K562 (cell line): ENCODE measurements around the gene SUCO. TPM values are rescaled to one million over a fixed set of nuclear protein-coding genes. Genes with fewer than 3 reads are reported as not detected.

Experiments used
- CTBP1 ChIP-seq: fragments of 450-650 bp; IDR thresholded peaks from 2 replicates; pipeline ENCODE4 v1.6.1; 2016; ENCODE audit warnings: borderline replicate concordance
- DMBX1 ChIP-seq: fragments of 250-450 bp; sonication (Bioruptor Pico); IDR thresholded peaks from 2 replicates; pipeline ENCODE4 v1.8.0; 2022; ENCODE audit warnings: inconsistent platforms, mild to moderate bottlenecking, moderate library complexity, borderline replicate concordance
- FOXA3 ChIP-seq, 2 experiments: fragments of 450-650 bp in 1 of 2; sonication (generic) in 1 of 2; formaldehyde crosslinking; IDR thresholded peaks in 1 of 2; conservative IDR thresholded peaks in 1 of 2; 2 replicates each; pipeline versions ENCODE4 v1.4.0 to v1.8.0; 2020 to 2022; ENCODE audit warnings: mild to moderate bottlenecking in 2 of 2, missing genetic modification reagents in 1 of 2
- KAT7 ChIP-seq: sonication (generic); formaldehyde crosslinking; IDR thresholded peaks from 2 replicates; pipeline ENCODE4 v1.8.0; 2022; ENCODE audit warnings: missing genetic modification reagents, mild to moderate bottlenecking, borderline replicate concordance
- LEF1 ChIP-seq: fragments of 450-650 bp; IDR thresholded peaks from 2 replicates; pipeline ENCODE4 v1.6.1; 2016; ENCODE audit warnings: mild to moderate bottlenecking
- MEIS2 ChIP-seq: fragments of 450-650 bp; IDR thresholded peaks from 2 replicates; pipeline ENCODE4 v1.6.1; 2014; ENCODE audit warnings: mild to moderate bottlenecking; ENCODE audit not compliant: partially characterized antibody
- MTA3 ChIP-seq: fragments of 450-650 bp; formaldehyde crosslinking; IDR thresholded peaks from 2 replicates; pipeline ENCODE4 v1.6.1; 2017; ENCODE audit warnings: mild to moderate bottlenecking, borderline replicate concordance
- NR2C2 ChIP-seq, 2 experiments: fragments of 200-800 bp in 1 of 2; sonication (Bioruptor generic) in 1 of 2; sonication (generic) in 1 of 2; formaldehyde crosslinking in 1 of 2; IDR thresholded peaks; 2 replicates each; pipeline versions ENCODE4 v1.6.1 to v1.8.0; 2016 to 2022; ENCODE audit warnings: mild to moderate bottlenecking in 1 of 2, missing compliant biosample characterization in 1 of 2, missing genetic modification characterization in 1 of 2, missing genetic modification reagents in 1 of 2
- NR4A1 ChIP-seq, 2 experiments: fragments of 250-450 bp in 1 of 2; fragments of 450-650 bp in 1 of 2; sonication (Bioruptor Pico) in 1 of 2; IDR thresholded peaks; 2 replicates each; pipeline versions ENCODE4 v1.4.0 to v1.6.1; 2016 to 2020; ENCODE audit warnings: mild to moderate bottlenecking in 2 of 2, missing compliant biosample characterization in 1 of 2, missing genetic modification characterization in 1 of 2, moderate library complexity in 1 of 2
- SMAD3 ChIP-seq: fragments of 450-650 bp; formaldehyde crosslinking; conservative IDR thresholded peaks from 2 replicates; pipeline ENCODE4 v1.4.0; 2020; ENCODE audit warnings: mild to moderate bottlenecking
- THRAP3 ChIP-seq: fragments of 450-650 bp; IDR thresholded peaks from 2 replicates; pipeline ENCODE4 v1.6.1; 2016; ENCODE audit warnings: mild to moderate bottlenecking, inconsistent platforms, borderline replicate concordance
- ZSCAN29 ChIP-seq: fragments of 450-650 bp; IDR thresholded peaks from 2 replicates; pipeline ENCODE4 v1.6.1; 2017
- polyA plus RNA-seq, 8 experiments: library from polyadenylated mRNA; depleted of rRNA in 4 of 8; stranded (reverse) in 5 of 8; unstranded in 3 of 8; fragments of >200 nt; fragmentation: Nextera tagmentation in 2 of 8; fragmentation: Illumina TruSeq in 1 of 8; extraction: Ambion mirVana in 2 of 8; extraction: Trizol in 1 of 8; gene quantifications; 2 replicates each; pipeline versions ENCODE4 v1.2.1 to v1.2.3, GENCODE V29; 2011 to 2014; ENCODE audit warnings: inconsistent platforms in 1 of 8, missing spikeins in 1 of 8
- total RNA-seq, 7 experiments: library from RNA; depleted of rRNA in 6 of 7; stranded (reverse); fragments of >200 nt in 6 of 7; fragmentation: Illumina TruSeq in 2 of 7; extraction: Trizol in 2 of 7; gene quantifications; 2 replicates each; pipeline versions ENCODE4 v1.2.1 to v1.2.3, GENCODE V29; 2011 to 2021; ENCODE audit warnings: low replicate concordance in 1 of 7
- TF ChIP-seq, protein P1 (sequence below): fragments of 450-650 bp; IDR thresholded peaks from 2 replicates; pipeline ENCODE4 v1.6.1; 2018; ENCODE audit not compliant: partially characterized antibody
- TF ChIP-seq, protein P2 (sequence below), 2 experiments: fragments of 200-800 bp in 1 of 2; sonication (Bioruptor generic) in 1 of 2; sonication (generic) in 1 of 2; formaldehyde crosslinking in 1 of 2; IDR thresholded peaks in 1 of 2; conservative IDR thresholded peaks in 1 of 2; 2 replicates each; pipeline versions ENCODE4 v1.5.0 to v1.6.1; 2016 to 2020; ENCODE audit warnings: missing compliant biosample characterization in 1 of 2, missing genetic modification characterization in 1 of 2, missing genetic modification reagents in 1 of 2
- TF ChIP-seq, protein P3 (sequence below): fragments of 450-650 bp; IDR thresholded peaks from 2 replicates; pipeline ENCODE4 v1.6.1; 2017; ENCODE audit warnings: mild to moderate bottlenecking, moderate library complexity
- TF ChIP-seq, protein P4 (sequence below): fragments of 250-450 bp; sonication (Bioruptor Pico); IDR thresholded peaks from 2 replicates; pipeline ENCODE4 v1.6.1; 2021; ENCODE audit warnings: mild to moderate bottlenecking
- TF ChIP-seq, protein P5 (sequence below), 2 experiments: IDR thresholded peaks; 2 replicates each; pipeline ENCODE4 v1.6.1; 2012; ENCODE audit warnings: improper control_type of control experiment in 2 of 2, low read depth in 2 of 2, low read length in 2 of 2, borderline replicate concordance in 1 of 2

SUCO gene
- total and polyA plus RNA-seq, 9 of the 15 experiments (the other 6 are each of a cell fraction or from before 2014, with no cell fraction given) = 2.5 to 20.6 (median 14.3) TPM

DNA sequence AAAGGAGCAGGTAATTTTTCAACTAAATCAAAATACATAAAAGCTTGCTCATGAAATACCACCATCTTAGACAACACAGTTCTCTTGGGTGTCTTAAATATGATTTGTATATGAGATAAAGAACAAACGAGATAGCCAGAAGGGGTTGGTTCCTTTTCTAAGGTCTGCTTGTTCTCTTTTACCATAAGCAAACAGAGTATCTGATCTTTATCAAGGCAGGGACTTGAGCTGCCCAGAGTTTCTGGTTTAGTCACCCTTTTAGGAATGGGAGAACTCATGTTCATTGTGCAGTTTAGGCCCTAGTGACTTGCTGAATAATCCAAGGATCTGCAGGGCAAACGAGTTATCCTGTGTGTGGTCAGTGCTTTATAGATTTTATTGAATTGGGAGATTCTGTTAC is 3.0 kb upstream of the SUCO start (continued):
- TF ChIP-seq, protein P1, sequence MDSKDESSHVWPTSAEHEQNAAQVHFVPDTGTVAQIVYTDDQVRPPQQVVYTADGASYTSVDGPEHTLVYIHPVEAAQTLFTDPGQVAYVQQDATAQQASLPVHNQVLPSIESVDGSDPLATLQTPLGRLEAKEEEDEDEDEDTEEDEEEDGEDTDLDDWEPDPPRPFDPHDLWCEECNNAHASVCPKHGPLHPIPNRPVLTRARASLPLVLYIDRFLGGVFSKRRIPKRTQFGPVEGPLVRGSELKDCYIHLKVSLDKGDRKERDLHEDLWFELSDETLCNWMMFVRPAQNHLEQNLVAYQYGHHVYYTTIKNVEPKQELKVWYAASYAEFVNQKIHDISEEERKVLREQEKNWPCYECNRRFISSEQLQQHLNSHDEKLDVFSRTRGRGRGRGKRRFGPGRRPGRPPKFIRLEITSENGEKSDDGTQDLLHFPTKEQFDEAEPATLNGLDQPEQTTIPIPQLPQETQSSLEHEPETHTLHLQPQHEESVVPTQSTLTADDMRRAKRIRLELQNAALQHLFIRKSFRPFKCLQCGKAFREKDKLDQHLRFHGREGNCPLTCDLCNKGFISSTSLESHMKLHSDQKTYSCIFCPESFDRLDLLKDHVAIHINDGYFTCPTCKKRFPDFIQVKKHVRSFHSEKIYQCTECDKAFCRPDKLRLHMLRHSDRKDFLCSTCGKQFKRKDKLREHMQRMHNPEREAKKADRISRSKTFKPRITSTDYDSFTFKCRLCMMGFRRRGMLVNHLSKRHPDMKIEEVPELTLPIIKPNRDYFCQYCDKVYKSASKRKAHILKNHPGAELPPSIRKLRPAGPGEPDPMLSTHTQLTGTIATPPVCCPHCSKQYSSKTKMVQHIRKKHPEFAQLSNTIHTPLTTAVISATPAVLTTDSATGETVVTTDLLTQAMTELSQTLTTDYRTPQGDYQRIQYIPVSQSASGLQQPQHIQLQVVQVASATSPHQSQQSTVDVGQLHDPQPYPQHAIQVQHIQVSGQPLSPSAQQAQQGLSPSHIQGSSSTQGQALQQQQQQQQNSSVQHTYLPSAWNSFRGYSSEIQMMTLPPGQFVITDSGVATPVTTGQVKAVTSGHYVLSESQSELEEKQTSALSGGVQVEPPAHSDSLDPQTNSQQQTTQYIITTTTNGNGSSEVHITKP = peak; percentile 53
- no peak for TF ChIP-seq KAT7 (CRISPR knock-in tag)
- peak; percentile 54 for TF ChIP-seq MEIS2
- peak; percentile 47; the same call in 1 of the 2 replicates for TF ChIP-seq CTBP1
- TF ChIP-seq, protein P2, sequence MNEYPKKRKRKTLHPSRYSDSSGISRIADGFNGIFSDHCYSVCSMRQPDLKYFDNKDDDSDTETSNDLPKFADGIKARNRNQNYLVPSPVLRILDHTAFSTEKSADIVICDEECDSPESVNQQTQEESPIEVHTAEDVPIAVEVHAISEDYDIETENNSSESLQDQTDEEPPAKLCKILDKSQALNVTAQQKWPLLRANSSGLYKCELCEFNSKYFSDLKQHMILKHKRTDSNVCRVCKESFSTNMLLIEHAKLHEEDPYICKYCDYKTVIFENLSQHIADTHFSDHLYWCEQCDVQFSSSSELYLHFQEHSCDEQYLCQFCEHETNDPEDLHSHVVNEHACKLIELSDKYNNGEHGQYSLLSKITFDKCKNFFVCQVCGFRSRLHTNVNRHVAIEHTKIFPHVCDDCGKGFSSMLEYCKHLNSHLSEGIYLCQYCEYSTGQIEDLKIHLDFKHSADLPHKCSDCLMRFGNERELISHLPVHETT (CRISPR knock-in tag; conservative IDR thresholded peaks at IDR 0.05 in 1 of 2, IDR thresholded peaks at IDR 0.05 in 1 of 2) = peak in 1 of 2 experiments; percentile 76; a peak in 2 of 4 replicates
- no peak for TF ChIP-seq ZSCAN29
- peak in 1 of 2 experiments; percentile 95; a peak in 3 of 4 replicates for TF ChIP-seq FOXA3 (CRISPR knock-in tag; conservative IDR thresholded peaks at IDR 0.05 in 1 of 2, IDR thresholded peaks at IDR 0.05 in 1 of 2)
- peak; percentile 47; the same call in 1 of the 2 replicates for TF ChIP-seq LEF1
- TF ChIP-seq DMBX1 (CRISPR knock-in tag) = no peak
- TF ChIP-seq SMAD3 = 0 out of 2 replicates have a peak, but pooled peaks have one; percentile 36
- no peak for TF ChIP-seq NR4A1 (CRISPR knock-in tag; IDR thresholded peaks at IDR 0.05)
- TF ChIP-seq NR4A1 (tag; IDR thresholded peaks at IDR 0.05) = peak; percentile 71
- TF ChIP-seq, protein P3, sequence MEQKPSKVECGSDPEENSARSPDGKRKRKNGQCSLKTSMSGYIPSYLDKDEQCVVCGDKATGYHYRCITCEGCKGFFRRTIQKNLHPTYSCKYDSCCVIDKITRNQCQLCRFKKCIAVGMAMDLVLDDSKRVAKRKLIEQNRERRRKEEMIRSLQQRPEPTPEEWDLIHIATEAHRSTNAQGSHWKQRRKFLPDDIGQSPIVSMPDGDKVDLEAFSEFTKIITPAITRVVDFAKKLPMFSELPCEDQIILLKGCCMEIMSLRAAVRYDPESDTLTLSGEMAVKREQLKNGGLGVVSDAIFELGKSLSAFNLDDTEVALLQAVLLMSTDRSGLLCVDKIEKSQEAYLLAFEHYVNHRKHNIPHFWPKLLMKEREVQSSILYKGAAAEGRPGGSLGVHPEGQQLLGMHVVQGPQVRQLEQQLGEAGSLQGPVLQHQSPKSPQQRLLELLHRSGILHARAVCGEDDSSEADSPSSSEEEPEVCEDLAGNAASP = no peak
- TF ChIP-seq, protein P4, sequence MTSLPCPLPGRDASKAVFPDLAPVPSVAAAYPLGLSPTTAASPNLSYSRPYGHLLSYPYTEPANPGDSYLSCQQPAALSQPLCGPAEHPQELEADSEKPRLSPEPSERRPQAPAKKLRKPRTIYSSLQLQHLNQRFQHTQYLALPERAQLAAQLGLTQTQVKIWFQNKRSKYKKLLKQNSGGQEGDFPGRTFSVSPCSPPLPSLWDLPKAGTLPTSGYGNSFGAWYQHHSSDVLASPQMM = no peak
- TF ChIP-seq, protein P5, sequence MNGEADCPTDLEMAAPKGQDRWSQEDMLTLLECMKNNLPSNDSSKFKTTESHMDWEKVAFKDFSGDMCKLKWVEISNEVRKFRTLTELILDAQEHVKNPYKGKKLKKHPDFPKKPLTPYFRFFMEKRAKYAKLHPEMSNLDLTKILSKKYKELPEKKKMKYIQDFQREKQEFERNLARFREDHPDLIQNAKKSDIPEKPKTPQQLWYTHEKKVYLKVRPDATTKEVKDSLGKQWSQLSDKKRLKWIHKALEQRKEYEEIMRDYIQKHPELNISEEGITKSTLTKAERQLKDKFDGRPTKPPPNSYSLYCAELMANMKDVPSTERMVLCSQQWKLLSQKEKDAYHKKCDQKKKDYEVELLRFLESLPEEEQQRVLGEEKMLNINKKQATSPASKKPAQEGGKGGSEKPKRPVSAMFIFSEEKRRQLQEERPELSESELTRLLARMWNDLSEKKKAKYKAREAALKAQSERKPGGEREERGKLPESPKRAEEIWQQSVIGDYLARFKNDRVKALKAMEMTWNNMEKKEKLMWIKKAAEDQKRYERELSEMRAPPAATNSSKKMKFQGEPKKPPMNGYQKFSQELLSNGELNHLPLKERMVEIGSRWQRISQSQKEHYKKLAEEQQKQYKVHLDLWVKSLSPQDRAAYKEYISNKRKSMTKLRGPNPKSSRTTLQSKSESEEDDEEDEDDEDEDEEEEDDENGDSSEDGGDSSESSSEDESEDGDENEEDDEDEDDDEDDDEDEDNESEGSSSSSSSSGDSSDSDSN (IDR thresholded peaks at IDR 0.05; ENCODE audit: borderline replicate concordance in 1 of 2, low read depth in 2 of 2, low read length in 2 of 2) = 0 out of 4 replicates have a peak, but pooled peaks of 1 of the 2 experiments have one; percentile 11
- TF ChIP-seq MTA3 = 0 out of 2 replicates have a peak, but pooled peaks have one; percentile 30
- no peak for TF ChIP-seq NR2C2 (CRISPR knock-in tag; IDR thresholded peaks at IDR 0.05)
- 0 out of 2 replicates have a peak, but pooled peaks have one; percentile 27 for TF ChIP-seq NR2C2 (tag; IDR thresholded peaks at IDR 0.05)
- TF ChIP-seq THRAP3 = no peak
